ELR (cell line): ENCODE data around the gene TYSND1.
"Not testable (repeated sequence)": the region's sequence is repeated elsewhere in the genome, so short reads cannot be mapped to it uniquely, and the experiment has no call there.

Experiments
- DNase-seq: peaks from one replicate; pipeline ENCODE4 v3.0.0-alpha.2; 2015; ENCODE audit warnings: low read depth

Gene TYSND1, protein sequence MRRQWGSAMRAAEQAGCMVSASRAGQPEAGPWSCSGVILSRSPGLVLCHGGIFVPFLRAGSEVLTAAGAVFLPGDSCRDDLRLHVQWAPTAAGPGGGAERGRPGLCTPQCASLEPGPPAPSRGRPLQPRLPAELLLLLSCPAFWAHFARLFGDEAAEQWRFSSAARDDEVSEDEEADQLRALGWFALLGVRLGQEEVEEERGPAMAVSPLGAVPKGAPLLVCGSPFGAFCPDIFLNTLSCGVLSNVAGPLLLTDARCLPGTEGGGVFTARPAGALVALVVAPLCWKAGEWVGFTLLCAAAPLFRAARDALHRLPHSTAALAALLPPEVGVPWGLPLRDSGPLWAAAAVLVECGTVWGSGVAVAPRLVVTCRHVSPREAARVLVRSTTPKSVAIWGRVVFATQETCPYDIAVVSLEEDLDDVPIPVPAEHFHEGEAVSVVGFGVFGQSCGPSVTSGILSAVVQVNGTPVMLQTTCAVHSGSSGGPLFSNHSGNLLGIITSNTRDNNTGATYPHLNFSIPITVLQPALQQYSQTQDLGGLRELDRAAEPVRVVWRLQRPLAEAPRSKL

DNA sequence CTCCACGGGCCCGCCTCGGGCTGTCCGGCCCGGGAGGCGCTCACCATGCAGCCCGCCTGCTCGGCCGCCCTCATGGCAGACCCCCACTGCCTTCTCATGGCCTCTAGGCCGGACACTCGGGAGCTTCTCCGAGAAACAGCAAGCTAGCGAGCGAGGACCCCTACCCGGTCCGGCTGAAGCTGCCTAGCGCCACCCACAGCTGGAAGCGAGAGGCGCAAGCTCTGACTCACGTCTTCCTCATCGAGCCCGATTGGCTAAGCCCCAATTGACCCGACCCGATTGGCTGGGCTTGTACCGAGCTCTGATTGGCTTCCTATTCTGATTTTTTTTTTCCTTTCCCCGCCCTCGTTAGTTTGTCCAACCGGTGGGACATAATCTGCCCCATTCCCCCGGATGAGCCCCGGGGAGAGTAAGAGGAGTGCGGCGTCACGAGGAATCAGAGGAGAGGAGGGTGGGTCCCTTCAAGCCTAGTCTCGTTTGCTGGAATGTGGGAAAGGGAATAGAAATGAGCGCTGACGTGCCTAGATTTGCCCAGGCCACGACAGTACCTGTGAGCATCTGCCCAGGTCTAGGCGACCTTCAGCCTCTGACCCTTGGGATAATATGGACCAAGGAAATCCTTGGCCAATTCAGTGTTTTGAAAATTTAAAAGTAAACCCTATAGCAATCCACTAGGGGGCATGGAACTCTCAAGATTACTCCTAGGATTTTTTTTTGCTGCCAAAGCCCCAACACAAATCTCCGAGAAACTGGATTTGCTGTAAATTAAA, at the start of gene TYSND1:
Gene TYSND1, minus strand, starts transcription at position 212 of the 770 bp plus-strand sequence. Its CDS starts 114 bp downstream, at position 98.
- peak; percentile 100 for DNase-seq

DNA sequence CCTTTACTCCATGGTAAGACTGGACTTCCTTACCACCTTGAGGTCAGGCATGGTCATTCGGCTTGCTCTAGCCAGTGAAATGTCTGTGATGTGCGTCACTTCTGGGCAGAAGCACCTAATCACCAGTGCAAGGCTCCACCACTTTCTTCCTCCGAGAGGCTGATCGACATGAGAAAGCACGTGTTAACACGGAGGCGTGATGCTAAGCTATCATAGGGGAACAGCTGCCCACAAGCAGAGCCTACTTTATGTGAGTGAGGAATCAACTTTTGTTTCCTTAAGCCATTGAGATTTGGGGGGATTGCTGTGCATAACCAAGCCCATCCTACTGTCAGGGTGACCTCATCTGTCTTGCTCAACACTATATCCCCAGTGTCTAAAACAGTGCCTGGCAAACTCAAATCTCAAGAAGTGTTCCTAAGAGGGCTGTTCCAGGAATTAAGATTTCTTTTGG, 46.9 kb upstream of the TYSND1 start:
- no peak for DNase-seq

DNA sequence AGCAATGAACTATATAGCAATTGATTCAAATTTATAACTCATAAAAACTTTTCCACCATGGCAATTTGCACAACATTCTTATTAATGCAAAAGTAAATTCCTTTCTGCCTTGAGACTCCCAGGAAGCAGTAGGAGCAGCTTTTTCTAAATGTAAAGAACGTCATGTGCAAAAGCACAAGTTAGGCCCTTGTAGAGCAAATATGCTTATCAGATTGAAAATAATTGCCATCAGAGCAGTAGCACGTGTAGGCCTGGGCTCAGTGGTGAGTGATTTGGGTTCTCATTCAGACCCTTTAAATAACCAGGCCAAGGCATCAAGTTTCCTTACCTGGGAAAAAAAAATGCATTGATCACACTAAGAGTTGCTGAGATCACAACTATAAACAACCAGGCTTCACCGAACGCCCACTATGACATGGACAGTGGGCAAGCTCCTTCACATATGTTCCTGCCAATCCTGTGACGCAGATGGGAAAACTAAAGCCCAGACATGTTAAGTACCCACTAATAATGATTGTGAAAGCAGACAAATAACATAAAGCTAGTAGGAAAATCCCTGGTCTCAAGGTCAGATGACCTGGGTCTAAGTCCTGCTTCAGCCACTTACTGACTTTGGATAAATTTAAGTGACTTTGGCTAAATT, 45.9 kb upstream of the TYSND1 start:
- DNase-seq = no peak

DNA sequence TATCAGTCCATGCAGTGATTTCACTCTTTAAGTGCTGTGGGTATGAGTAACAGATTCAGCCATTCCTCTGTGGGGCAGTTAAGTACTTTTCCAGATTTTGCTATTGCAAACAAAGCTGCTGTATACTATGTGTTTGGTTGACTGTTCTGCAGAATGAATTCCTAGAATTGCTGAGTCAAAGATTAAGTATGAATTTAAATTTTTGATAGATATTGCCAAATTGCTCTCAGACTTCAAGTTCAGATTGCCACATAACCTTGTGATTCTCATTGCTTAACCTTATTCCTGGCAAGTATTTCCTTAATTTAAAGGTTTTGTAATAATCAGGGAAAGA, 45.4 kb upstream of the TYSND1 start:
- peak; percentile 80 for DNase-seq

DNA sequence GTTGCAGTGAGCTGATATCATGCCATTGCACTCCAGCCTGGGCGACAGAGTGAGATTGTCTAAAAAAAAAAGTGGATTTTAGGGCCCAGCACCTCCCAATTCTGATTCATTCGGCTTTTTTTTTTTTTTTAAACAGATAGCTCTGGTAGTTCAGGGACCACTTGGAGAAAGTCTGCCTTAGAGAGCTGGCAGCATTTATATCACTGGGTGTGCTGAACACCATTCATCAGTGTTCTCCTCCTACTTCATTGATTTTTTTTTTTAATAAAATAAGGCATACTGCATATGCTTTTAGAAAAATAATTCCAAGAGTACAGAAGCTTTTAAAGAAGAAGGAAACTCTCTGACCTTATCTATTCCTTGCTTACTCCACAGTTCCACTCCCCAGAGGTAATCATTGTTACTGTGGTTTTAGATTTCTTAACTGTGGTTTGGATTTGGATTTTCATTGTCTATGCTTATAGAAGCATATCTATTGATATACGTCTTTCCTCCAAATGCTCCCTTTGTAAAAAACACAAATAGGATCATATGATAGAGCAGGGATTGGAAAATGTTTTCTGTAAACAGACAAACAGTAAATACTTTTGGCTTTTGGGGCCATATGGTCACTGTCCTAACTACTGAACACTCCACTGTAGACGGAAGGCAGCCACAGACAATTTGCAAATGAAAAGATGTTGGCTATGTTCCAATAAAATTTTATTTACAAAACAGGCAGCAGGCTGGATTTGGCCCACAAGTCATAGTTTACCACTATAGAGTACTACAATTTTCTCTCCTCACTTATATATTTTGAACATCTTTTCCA, 44.9 kb upstream of the TYSND1 start:
- no peak for DNase-seq

DNA sequence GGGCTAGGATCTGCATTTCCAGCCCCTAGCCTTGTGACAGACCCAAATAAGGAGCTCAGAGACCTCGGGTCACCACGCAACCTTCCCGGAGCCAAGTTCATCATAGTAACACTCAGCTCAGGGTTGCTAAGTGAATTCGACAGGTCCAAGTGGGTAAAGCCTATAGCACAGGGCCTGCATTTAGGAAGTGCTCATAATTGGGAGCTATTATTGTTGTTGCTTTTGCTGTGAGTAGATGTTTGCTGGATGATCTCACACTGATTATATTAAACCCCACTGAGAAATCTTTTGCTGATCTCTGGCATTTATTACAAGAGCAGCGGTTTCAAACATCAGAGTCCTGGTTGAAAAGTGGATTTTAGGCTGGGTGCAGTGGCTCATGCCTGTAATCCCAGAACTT, 44.1 kb upstream of the TYSND1 start:
- DNase-seq = no peak

DNA sequence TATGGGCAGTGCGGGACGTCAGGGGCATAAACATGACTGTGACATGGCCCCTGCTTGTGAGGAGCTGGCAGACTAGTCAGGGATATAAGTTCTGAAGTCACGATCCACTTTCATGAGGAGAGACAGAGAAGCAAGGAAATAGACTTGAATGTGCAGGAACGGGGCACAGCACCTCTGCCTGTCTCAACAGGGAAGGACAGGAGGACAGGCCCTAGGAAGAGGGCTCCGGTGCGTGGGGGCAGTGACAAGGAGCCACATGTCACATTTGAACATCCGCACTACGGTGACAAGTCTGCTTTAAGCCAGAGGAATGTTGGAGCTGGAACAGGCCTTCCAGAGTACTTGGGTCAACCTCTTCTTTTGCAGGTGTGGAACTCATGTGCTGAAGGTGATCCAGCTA, 43.6 kb upstream of the TYSND1 start:
- DNase-seq = no peak

DNA sequence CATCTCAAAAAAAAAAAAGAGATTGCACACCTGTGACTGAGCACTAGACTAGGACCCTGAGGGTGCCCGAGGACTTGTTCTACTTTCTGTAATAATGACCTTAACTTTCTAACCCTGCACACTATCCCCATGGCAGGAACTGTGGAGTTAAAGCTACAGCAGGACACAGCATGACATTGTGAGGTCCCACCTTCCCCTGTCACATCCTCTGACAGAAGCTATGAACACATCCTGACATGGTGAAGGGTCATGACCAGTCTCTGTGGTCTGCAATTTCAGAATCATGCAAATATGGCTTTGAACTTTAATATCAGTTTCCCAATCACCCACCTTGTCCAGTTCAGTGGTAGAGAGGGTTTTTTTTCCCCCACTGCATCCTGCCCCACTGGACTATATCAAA, 42.3 kb upstream of the TYSND1 start:
- no peak for DNase-seq

DNA sequence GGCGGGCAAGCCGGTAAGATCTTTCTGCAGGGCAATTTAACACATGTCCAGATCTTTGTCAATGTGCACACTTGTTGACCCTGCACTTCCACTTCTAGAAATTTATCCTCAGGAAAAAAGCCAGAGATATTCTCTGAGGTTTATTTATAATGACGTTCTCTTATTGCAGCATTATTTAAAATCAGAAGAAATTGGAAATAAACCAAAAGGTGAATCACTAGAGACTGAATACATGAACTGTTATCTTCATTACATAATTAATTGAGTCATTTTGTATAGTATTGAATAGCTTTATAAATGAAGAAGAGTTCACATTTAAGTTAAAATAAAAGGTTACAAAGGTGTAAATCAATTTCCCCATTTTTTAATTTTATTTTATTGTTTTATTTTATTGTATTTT, 40.1 kb upstream of the TYSND1 start:
- DNase-seq = peak; percentile 32

DNA sequence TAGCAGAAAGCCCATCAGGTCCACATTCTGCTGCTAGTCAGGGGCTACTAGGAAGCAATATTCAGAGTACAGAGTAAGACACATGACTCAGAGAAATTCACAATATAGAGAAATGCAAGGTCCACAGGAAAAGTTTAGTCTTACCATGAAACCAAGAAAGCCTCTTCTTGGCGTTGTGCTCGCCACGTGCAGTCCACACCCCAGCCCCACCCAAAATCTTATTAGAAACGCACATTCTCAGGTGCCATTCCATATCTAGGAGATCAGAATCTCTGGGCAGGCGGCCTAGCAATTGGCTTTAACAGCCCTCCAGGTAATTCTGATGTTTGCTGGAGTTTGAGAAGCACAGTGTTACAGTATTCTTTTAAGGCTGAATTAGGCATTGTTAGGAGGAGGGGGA, 39.6 kb upstream of the TYSND1 start:
- DNase-seq = no peak

DNA sequence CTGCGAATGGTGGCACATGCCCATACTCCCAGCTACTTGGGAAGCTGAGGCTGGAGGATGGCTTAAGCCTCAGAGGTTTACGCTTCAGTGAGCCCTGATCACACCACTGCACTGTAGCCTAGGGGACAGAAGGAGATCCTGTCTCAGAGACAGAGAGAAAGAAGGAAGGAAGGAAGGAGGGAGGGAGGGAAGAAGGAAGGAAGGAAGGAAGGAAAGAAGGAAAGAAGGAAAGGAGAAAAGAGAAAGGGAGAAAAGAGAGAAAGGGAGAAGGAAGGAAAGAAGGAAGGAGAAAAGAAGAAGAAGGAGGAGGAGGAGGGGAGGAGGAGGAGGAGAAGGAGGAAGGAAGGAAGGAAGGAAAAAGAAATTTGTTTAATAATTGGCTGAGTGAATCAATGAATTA, 36.8 kb upstream of the TYSND1 start:
- no peak for DNase-seq

DNA sequence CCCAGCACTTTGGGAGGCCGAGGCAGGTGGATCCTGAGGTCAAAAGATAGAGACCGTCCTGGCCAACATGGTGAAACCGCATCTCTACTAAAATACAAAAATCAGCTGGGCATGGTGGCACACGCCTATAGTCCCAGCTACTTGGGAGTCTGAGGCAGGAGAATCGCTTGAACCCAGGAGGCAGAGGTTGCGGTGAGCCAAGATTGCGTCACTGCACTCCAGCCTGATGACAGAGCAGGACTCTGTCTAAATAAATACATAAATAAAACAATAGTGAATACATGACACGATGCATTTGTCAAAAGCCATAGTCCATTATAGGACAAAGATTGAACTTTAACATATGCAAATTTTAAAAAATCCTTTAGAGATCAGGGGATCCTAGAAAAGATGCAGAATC, 32.7 kb upstream of the TYSND1 start:
- not testable (repeated sequence) for DNase-seq

DNA sequence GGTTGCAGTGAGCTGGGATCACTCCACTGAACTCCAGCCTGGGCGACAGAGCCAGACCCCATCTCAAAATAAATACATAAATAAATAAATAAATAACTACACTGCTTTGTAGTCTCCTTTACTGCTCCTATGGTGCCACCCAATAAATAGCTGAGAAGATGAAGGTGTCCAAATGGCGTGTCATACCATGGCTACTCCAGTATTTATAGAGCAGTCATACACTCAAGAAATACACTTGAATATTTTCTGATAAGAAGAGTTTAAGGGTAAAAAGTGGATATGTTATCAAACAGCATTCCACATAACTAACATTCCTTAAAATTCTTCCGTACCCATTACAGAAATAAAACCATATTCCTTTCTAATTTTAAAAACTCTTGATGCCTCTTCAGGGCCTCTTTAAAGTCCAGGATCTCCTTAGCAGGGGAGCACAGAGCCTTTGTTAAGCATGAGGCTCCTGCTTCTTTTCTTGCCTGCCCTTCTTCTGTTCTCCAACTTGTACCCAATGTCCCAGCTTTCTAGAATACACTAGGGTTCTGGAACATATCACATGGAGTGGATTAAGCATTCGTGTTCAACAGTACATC, 31.7 kb upstream of the TYSND1 start:
- DNase-seq = no peak

DNA sequence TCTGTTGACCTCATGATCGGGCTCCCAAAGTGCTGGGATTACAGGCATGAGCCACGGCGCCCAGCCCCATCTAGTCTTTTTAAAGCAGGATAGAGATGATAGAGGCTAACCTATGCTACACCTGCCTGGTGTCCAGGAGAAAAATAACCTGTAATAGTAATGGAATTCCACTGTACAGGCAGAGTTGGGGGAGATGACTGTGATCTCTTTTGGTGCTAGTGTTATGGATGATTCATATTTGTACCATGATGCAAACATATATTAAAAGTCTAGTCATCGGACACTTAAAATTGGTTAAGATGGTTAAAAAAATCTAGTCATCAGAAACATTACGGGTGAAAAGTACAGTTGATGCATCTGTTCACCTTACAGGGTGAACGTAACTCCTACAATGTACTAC, 29.9 kb upstream of the TYSND1 start:
- DNase-seq = peak; percentile 54

DNA sequence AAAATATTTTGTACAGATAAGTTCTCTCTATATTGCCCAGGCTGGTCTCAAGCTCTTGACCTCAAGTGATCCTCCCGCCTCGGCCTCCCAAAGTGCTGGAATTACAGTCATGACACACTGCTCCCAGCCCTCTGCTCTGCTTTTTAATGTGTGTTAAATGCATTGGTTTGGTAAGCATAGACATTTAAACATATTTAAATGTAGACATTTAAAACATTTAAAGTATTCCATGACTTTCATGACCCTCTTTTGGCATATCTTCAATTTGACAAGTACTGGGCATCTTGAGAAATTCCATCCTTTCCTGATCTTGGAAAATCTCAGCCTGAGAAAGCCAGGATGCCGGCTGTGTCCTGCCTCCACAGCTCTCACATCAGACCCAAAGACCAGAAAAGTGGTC, 29.0 kb upstream of the TYSND1 start:
- DNase-seq = no peak

DNA sequence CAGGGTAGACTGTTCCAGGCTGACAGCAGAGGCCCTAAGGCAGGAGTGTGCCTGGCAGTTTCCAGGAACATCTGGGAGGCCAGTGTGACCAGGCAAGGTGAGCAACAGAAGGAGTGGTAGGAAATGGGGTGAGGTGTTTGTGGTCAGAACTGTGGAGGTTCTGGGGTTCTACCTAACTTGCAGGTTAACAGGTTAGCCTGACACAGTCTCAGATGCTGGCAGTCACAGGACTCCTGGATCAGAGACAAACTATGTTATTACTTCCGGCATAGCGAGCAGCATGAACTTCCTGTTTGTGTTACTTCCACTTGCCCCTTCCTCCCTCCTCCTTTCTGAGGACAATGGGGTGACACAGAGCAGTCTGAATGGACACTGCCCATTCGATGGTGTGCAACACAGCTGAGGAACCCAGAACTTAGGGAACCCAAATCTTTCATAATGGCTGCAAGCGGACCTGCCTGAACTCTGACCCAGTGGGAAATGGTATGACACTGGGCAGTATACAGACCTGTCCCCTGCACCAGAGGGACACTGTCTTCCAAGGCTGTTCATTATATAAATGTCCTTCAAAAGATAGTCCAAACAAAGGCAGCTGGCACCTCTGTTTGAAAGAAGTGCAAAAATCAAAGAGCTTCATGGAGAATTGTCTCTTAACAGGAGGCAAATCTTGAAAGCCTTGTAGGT, 27.7 kb upstream of the TYSND1 start:
- DNase-seq = peak; percentile 27

DNA sequence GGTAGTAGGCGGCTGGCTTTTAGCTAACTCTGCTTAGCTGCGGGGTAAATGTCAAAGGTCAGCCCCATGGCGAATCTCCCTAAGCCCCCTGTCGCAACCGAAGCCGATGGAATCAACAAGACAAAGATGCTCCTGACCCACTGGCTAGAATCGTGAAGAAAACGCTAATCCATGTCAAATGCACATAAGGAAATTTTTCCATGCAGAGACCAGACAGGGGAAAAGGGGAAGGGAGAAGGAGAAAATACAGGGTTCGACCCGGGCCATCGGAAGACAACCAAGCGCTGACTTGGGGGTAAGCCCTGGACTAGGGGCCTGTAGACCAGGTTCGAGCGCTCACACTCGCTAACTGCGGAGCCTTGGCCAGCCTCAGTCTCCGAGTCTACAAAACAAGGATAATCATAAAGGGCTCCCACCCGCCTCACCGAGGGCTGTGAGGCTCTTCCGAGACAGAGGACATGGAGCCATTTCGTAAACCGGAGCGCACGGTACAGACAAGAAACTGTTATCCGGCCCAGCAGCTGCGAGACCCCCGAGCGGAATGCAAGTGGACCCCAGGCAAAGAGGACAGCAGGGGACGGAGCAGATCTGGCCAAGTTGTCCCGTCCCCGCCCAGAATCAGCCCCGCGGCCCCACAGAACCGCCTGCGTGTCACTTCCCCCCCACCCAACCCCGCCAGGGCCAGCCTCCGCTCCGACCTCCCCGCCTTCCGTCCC, 23.3 kb upstream of the TYSND1 start:
- DNase-seq = no peak

DNA sequence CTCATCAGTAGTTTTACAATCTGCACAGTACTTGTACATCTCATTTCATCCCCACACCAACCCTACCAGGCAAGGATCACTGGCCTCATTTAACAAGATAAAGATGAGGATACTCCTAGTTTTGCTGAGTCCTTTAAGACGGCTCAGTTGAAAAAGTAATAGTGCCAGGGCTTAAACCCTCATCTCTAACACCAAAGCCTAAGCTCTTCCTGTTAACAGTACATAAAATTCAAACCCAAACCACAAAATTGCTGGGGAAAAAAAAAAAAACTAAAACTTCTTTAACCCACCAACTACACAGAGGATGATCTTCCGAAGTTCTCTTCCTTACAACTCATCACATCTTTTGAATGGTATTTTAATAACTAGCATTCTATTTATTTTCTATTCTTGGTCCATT, 22.5 kb upstream of the TYSND1 start:
- no peak for DNase-seq

DNA sequence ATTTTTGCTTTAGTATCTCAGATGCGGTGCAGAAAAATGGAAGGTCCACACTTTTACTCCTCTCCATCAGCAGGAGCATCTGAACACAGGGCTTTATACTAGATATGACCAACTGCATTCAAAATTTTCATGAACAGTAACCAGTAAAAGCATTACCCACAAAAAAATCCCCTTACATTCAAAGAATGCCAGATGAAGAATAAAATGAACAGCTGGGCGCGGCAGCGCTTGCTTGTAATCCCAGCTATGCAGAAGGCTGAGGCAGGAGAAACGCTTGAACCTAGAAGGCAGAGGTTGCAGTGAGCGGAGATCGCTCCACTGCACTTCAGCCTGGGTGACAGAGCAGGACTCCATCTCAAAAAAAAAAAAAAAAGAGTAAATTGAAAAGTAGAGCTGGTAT, 20.7 kb upstream of the TYSND1 start:
- DNase-seq = no peak

DNA sequence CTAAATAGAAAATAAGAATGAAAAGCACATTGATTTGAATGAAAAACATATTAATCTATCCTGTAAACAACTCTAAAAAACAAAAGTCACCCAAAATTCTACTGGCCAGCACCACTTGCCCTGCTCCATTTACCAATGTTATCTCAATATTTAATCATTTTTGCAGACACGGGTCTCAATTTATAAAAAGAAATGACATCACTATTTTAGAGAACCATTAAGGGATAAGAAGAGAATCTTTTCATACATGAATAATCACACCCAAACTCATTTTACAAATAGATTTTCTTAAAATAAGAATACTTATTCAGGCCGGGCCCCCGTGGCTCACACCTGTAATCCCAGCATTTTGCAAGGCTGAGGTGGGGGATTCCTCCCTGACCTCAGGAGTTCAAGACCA, 19.9 kb upstream of the TYSND1 start:
- no peak for DNase-seq
